GM13977 (cell line): ENCODE measurements around the gene ILK.

Experiments
- DNase-seq: peaks from one replicate; pipeline ENCODE4 v3.0.0; 2012; ENCODE audit warnings: low spot score
- CTCF ChIP-seq: IDR thresholded peaks from 2 replicates; pipeline ENCODE4 v1.5.1; 2012; ENCODE audit warnings: mild to moderate bottlenecking, control low read depth; ENCODE audit not compliant: insufficient read depth; ENCODE audit errors: extremely low read depth, missing control alignments
- in situ Hi-C: fragments of 300-500 bp; cut with MboI; formaldehyde crosslinking; loops from one replicate; pipeline ENCODE4 v1.12.0; 2022; ENCODE audit warnings: low sequenced_read_pairs, low pct_unique_long_range_greater_than_20kb, mixed read lengths, inconsistent platforms; ENCODE audit not compliant: unreplicated experiment

ILK gene

GRCh38 chr11:6652182-6652581 lies 48.6 kb downstream of the ILK start:
- no peak for TF ChIP-seq CTCF
- in situ Hi-C loops, result no loop called here
- DNase-seq, result no peak

- in situ Hi-C loops, result no loop called here
- no peak for DNase-seq
- TF ChIP-seq CTCF, result no peak
These were observed 49.5 kb downstream of the ILK start for GRCh38 chr11:6653097-6653496.

GRCh38 chr11:6653656-6654055 lies 50.1 kb downstream of the ILK start:
- TF ChIP-seq CTCF, result no peak
- in situ Hi-C loops, result no loop called here
- DNase-seq, result peak; percentile 2

- no peak for TF ChIP-seq CTCF
- peak; percentile 12 for DNase-seq
- in situ Hi-C loops, result no loop called here
These were observed 50.9 kb downstream of the ILK start for GRCh38 chr11:6654281-6655019.

GRCh38 chr11:6655020-6655789 lies 51.6 kb downstream of the ILK start:
- TF ChIP-seq CTCF, result no peak
- peak; percentile 52 for DNase-seq
- in situ Hi-C loops, result no loop called here

DNA sequence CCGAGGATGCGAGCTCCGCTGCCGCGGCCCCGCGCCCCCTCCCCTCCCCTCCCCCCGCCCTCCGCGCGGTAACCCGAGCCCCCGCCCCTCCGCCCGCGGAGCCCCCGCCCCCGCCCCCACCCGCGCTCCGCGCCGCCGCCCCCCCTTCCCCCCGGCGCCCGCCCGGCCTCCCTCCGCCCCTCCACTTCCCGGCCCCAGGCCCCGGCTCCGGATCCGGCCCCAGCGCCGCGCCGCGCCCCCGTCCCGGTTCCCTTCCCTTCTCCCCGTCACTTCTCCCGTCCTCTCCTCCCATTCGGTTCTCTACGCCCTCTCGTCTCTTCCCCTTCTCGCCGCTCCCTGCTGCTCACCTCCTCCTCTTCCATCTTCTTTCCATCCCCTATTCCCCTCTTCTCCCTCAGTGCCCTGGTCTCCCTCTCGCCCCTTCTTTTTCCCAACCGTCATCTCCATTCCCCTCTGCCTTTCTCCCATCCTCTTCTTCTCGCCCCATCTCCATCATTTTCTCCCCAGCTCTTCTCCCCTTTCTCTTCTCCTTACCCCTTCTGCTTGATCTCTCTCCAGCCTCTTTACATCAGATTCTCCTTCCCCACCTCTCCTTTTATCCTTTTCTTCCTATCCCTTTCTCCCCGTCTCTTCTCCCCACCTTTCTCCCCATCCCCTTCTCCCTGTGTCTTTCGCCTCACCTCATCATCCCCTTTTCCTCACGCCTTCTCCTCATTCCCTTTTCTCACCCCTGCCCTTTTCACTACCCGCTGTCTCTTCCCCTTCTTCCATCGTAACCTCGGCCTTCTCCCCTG lies 52.4 kb downstream of the ILK start, which contains the start of gene DCHS1:
DCHS1 (minus strand) TSS at position 20 of the 794 bp plus-strand sequence. CDS start 14,196 bp downstream, outside the sequence.
- in situ Hi-C loops, result no loop called here
- peak; percentile 32 for DNase-seq
- no peak for TF ChIP-seq CTCF
